ENCODE measurements around the gene MARCHF3.

GRCh38 chr5:126866851-126867636 is 163.3 kb downstream of the MARCHF3 start:
- TF ChIP-seq EZH2 (optimal IDR thresholded peaks at IDR 0.05; ENCODE audit: low read depth, low read length) (no peak), CTCF (IDR thresholded peaks at IDR 0.05; ENCODE audit: low read length) (no peak)

Data from MM.1S (cell line).